LNCaP clone FGC (cell line): ENCODE measurements around the gene CYSRT1.
A peak's percentile ranks its signal among the peaks of the same experiment; 100 is the strongest.

ENCODE experiments used
- DNase-seq: peaks from one replicate; pipeline ENCODE4 v3.0.0-alpha.2; 2011; ENCODE audit warnings: low read depth
- H3K4me3 ChIP-seq: 2 replicates; pipeline ENCODE4 v1.5.1; 2011; ENCODE audit warnings: mild to moderate bottlenecking, low read depth, low read length, control low read depth
- CTCF ChIP-seq: IDR thresholded peaks from 2 replicates; pipeline ENCODE4 v1.5.1; 2012; ENCODE audit warnings: mild to moderate bottlenecking; ENCODE audit not compliant: control insufficient read depth, insufficient read depth; ENCODE audit errors: extremely low read depth

CYSRT1 gene

GRCh38 chr9:137191245-137191644 lies 33.7 kb upstream of the CYSRT1 start:
- DNase-seq, result no peak
- TF ChIP-seq CTCF, result no peak
- H3K4me3 ChIP-seq, result no peak overlapping the region

- DNase-seq, result no peak
- H3K4me3 ChIP-seq, result no peak overlapping the region
- no peak for TF ChIP-seq CTCF
Observed at GRCh38 chr9:137191691-137192447, 33.1 kb upstream of the CYSRT1 start.

- no peak for DNase-seq
- TF ChIP-seq CTCF, result no peak
- no peak overlapping the region for H3K4me3 ChIP-seq
Observed at GRCh38 chr9:137192448-137192780, 32.6 kb upstream of the CYSRT1 start.

GRCh38 chr9:137192859-137193258 lies 32.1 kb upstream of the CYSRT1 start:
- DNase-seq, result no peak
- no peak for TF ChIP-seq CTCF
- no peak overlapping the region for H3K4me3 ChIP-seq

- no peak overlapping the region for H3K4me3 ChIP-seq
- DNase-seq, result no peak
- no peak for TF ChIP-seq CTCF
Observed at GRCh38 chr9:137193771-137194170, 31.2 kb upstream of the CYSRT1 start.

GRCh38 chr9:137194388-137194787 lies 30.6 kb upstream of the CYSRT1 start:
- peak overlapping the region; percentile 42 for H3K4me3 ChIP-seq
- TF ChIP-seq CTCF, result no peak
- DNase-seq, result no peak

- TF ChIP-seq CTCF, result no peak
- DNase-seq, result no peak
- H3K4me3 ChIP-seq, result peak overlapping the region; percentile 42
Observed at GRCh38 chr9:137194909-137195308, 30.1 kb upstream of the CYSRT1 start.
